Trophoblast cell (in vitro differentiated cells and primary cell): ENCODE measurements around the gene SAPCD2.

ENCODE experiments used
- DNase-seq, 2 donors: peaks; one replicate each; pipeline ENCODE4 v3.0.0-alpha.2; 2016
- H2AFZ ChIP-seq: 2 replicates; pipeline ENCODE4 v1.6.1; 2013; ENCODE audit warnings: low read length, moderate library complexity, mild to moderate bottlenecking; ENCODE audit not compliant: insufficient read depth, poor library complexity
- H2AK5ac ChIP-seq: 2 replicates; pipeline ENCODE4 v1.6.1; 2013; ENCODE audit warnings: mild to moderate bottlenecking, low read length
- H2BK120ac ChIP-seq: 2 replicates; pipeline ENCODE4 v1.6.1; 2013; ENCODE audit warnings: low read length, mild to moderate bottlenecking, moderate library complexity; ENCODE audit not compliant: insufficient read depth, poor library complexity
- H2BK12ac ChIP-seq: 2 replicates; pipeline ENCODE4 v1.6.1; 2013; ENCODE audit warnings: mild to moderate bottlenecking, low read length, moderate library complexity
- H2BK5ac ChIP-seq: 2 replicates; pipeline ENCODE4 v1.6.1; 2013; ENCODE audit warnings: low read length, low read depth, moderate library complexity, mild to moderate bottlenecking; ENCODE audit not compliant: poor library complexity
- H3K14ac ChIP-seq: 2 replicates; pipeline ENCODE4 v1.6.1; 2013; ENCODE audit warnings: mild to moderate bottlenecking, low read length
- H3K18ac ChIP-seq: 2 replicates; pipeline ENCODE4 v1.6.1; 2013; ENCODE audit warnings: mild to moderate bottlenecking, low read length
- H3K23ac ChIP-seq: 2 replicates; pipeline ENCODE4 v1.6.1; 2013; ENCODE audit warnings: low read length
- H3K27ac ChIP-seq: 2 replicates; pipeline ENCODE4 v1.5.1; 2013; ENCODE audit warnings: low read depth, mild to moderate bottlenecking, inconsistent platforms, low read length, moderate library complexity
- H3K27me3 ChIP-seq: 2 replicates; pipeline ENCODE4 v1.6.1; 2013; ENCODE audit warnings: inconsistent platforms, mild to moderate bottlenecking, low read length, moderate library complexity; ENCODE audit not compliant: insufficient read depth
- H3K36me3 ChIP-seq, 2 experiments: 1 replicate in 1 of 2; 2 replicates in 1 of 2; pipeline ENCODE4 v1.6.1; 2013; ENCODE audit warnings: low read length in 2 of 2, mild to moderate bottlenecking in 2 of 2, moderate library complexity in 1 of 2; ENCODE audit not compliant: insufficient read depth in 2 of 2, control insufficient read depth in 1 of 2
- H3K4ac ChIP-seq: 2 replicates; pipeline ENCODE4 v1.6.1; 2013; ENCODE audit warnings: low read depth, mild to moderate bottlenecking, low read length, moderate library complexity
- H3K4me1 ChIP-seq, 2 experiments: 1 replicate in 1 of 2; 2 replicates in 1 of 2; pipeline ENCODE4 v1.6.1; 2013; ENCODE audit warnings: low read length in 2 of 2, mild to moderate bottlenecking in 2 of 2, moderate library complexity in 1 of 2; ENCODE audit not compliant: insufficient read depth in 2 of 2, control insufficient read depth in 1 of 2
- H3K4me2 ChIP-seq: 2 replicates; pipeline ENCODE4 v1.6.1; 2013; ENCODE audit warnings: inconsistent platforms, mild to moderate bottlenecking, low read length, moderate library complexity
- H3K4me3 ChIP-seq: 2 replicates; pipeline ENCODE4 v1.5.1; 2013; ENCODE audit warnings: mild to moderate bottlenecking, low read depth, low read length, inconsistent platforms
- H3K79me1 ChIP-seq: one replicate; pipeline ENCODE4 v1.6.1; 2013; ENCODE audit warnings: low read length
- H3K79me2 ChIP-seq: 2 replicates; pipeline ENCODE4 v1.6.1; 2013; ENCODE audit warnings: low read length, mild to moderate bottlenecking; ENCODE audit not compliant: control insufficient read depth, insufficient read depth, poor library complexity
- H3K9ac ChIP-seq: 2 replicates; pipeline ENCODE4 v1.6.1; 2013; ENCODE audit warnings: mild to moderate bottlenecking, low read length
- H3K9me3 ChIP-seq: 2 replicates; pipeline ENCODE4 v1.6.1; 2013; ENCODE audit warnings: low read depth, mild to moderate bottlenecking, control low read depth, inconsistent platforms, low read length; ENCODE audit not compliant: insufficient read depth
- H4K12ac ChIP-seq: 2 replicates; pipeline ENCODE4 v1.6.1; 2013; ENCODE audit warnings: low read depth, mild to moderate bottlenecking, low read length, moderate library complexity
- H4K8ac ChIP-seq: 2 replicates; pipeline ENCODE4 v1.6.1; 2013; ENCODE audit warnings: low read depth, mild to moderate bottlenecking, low read length, moderate library complexity
- H4K91ac ChIP-seq: one replicate; pipeline ENCODE4 v1.6.1; 2013; ENCODE audit warnings: low read depth, mild to moderate bottlenecking, low read length, moderate library complexity
- WGBS: extraction: QIAGEN DNeasy Blood & Tissue Kit; methylation state at CpG from one replicate; pipeline ENCODE4 v1.1.7; 2013; ENCODE audit warnings: missing lambda C conversion rate; ENCODE audit not compliant: insufficient read length, insufficient coverage; ENCODE audit errors: extremely low coverage; 5-methylcytosine and 5-hydroxymethylcytosine counted together

The SAPCD2 gene

DNA sequence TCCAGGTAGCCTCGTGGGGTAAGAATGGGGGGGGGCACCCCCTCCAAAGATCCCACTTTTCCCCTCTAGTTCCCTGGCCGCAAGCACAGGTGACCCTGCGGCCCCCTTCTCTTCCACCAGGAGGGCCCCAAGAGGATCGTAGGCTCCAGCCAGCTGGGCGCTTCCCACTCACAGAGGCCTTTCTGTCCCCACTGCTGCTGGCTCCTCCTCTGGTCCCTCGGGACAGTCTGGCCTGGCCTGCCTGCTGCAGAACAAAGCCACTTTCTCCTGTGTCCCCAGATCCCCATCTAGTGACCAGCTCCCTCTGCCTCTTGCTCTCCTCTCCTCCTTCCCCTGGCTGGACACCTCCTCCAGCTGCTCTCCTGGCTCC, 534 bp upstream of the SAPCD2 start:
- H3K9me3 ChIP-seq = no peaks in the 10 kb centered on the region
- H3K4me3 ChIP-seq = no peak overlapping the region
- H3K4ac ChIP-seq = no peak overlapping the region
- H3K79me2 ChIP-seq = no peaks in the 10 kb centered on the region
- no peak overlapping the region for H2AK5ac ChIP-seq
- H3K4me1 ChIP-seq = peaks cover 10 to 18% of the 10 kb centered on the region in 2 experiments
- H3K18ac ChIP-seq = no peak overlapping the region
- peak overlapping the region; percentile 0 for H4K12ac ChIP-seq
- peak overlapping the region; percentile 82 for H3K4me2 ChIP-seq
- no peak for DNase-seq
- no peaks in the 10 kb centered on the region for H3K27me3 ChIP-seq
- H4K8ac ChIP-seq = peak overlapping the region; percentile 57
- no peak overlapping the region for H2BK5ac ChIP-seq
- no peaks in the 10 kb centered on the region for H3K36me3 ChIP-seq
- no peak overlapping the region for H2BK120ac ChIP-seq
- H3K27ac ChIP-seq = no peak overlapping the region
- no peak overlapping the region for H3K23ac ChIP-seq
- H3K79me1 ChIP-seq = peaks cover 2% of the 10 kb centered on the region
- peak overlapping the region; percentile 14 for H2BK12ac ChIP-seq
- no peak overlapping the region for H2AFZ ChIP-seq
- H3K14ac ChIP-seq = peak overlapping the region; percentile 12
- WGBS = no CpG with 5 or more reads among the region's 6 CpGs
- H3K9ac ChIP-seq = no peak overlapping the region
- peak overlapping the region; percentile 7 for H4K91ac ChIP-seq

- H3K9ac ChIP-seq = no peak overlapping the region
- peaks cover 0 to 3% of the 10 kb centered on the region in 2 experiments for H3K36me3 ChIP-seq
- H3K14ac ChIP-seq = no peak overlapping the region
- peak overlapping the region; percentile 82 for H3K4me2 ChIP-seq
- no peak overlapping the region for H2BK5ac ChIP-seq
- H4K12ac ChIP-seq = no peak overlapping the region
- WGBS = no CpG with 5 or more reads among the region's 52 CpGs
- H2BK12ac ChIP-seq = no peak overlapping the region
- peaks cover 2% of the 10 kb centered on the region for H3K79me1 ChIP-seq
- H2BK120ac ChIP-seq = no peak overlapping the region
- H3K27me3 ChIP-seq = no peaks in the 10 kb centered on the region
- no peak overlapping the region for H2AK5ac ChIP-seq
- no peak overlapping the region for H3K4ac ChIP-seq
- H3K23ac ChIP-seq = no peak overlapping the region
- no peak overlapping the region for H4K8ac ChIP-seq
- H4K91ac ChIP-seq = no peak overlapping the region
- no peak overlapping the region for H2AFZ ChIP-seq
- H3K18ac ChIP-seq = no peak overlapping the region
- no peaks in the 10 kb centered on the region for H3K79me2 ChIP-seq
- H3K9me3 ChIP-seq = peaks cover 2% of the 10 kb centered on the region
- no peak for DNase-seq
- peak overlapping the region; percentile 74 for H3K4me3 ChIP-seq
- H3K4me1 ChIP-seq = peaks cover 10 to 18% of the 10 kb centered on the region in 2 experiments
- no peak overlapping the region for H3K27ac ChIP-seq
Observed at GRCh38 chr9:137069508-137070091, 757 bp downstream of the SAPCD2 start.

- H2BK12ac ChIP-seq = no peak overlapping the region
- no peak overlapping the region for H3K18ac ChIP-seq
- H4K8ac ChIP-seq = no peak overlapping the region
- no peak overlapping the region for H4K12ac ChIP-seq
- H3K4me1 ChIP-seq = peaks cover 10 to 18% of the 10 kb centered on the region in 2 experiments
- no peak overlapping the region for H2AFZ ChIP-seq
- no peak overlapping the region for H3K9ac ChIP-seq
- no peak overlapping the region for H3K4me3 ChIP-seq
- H2BK120ac ChIP-seq = no peak overlapping the region
- H3K4me2 ChIP-seq = peak overlapping the region; percentile 82
- H3K9me3 ChIP-seq = peaks cover 2% of the 10 kb centered on the region
- H3K23ac ChIP-seq = no peak overlapping the region
- H3K79me2 ChIP-seq = no peaks in the 10 kb centered on the region
- H3K36me3 ChIP-seq = peaks cover 2 to 3% of the 10 kb centered on the region in 2 experiments
- no peak overlapping the region for H3K4ac ChIP-seq
- no peak overlapping the region for H2BK5ac ChIP-seq
- no CpG with 5 or more reads among the region's 17 CpGs for whole genome bisulfite sequencing
- peaks cover 2% of the 10 kb centered on the region for H3K79me1 ChIP-seq
- no peak overlapping the region for H3K14ac ChIP-seq
- H3K27me3 ChIP-seq = no peaks in the 10 kb centered on the region
- no peak overlapping the region for H2AK5ac ChIP-seq
- no peak overlapping the region for H3K27ac ChIP-seq
- DNase-seq = no peak
- H4K91ac ChIP-seq = no peak overlapping the region
Observed at GRCh38 chr9:137068539-137069507, 1.5 kb downstream of the SAPCD2 start.

GRCh38 chr9:137067860-137068538, 2.4 kb downstream of the SAPCD2 start:
- Histone ChIP-seq H3K9me3 (peaks cover 2% of the 10 kb centered on the region), H3K9ac (no peak overlapping the region), H3K4me2 (no peak overlapping the region), H3K4ac (no peak overlapping the region), H2BK120ac (no peak overlapping the region), H3K27me3 (no peaks in the 10 kb centered on the region), H3K36me3 (peaks cover 2 to 3% of the 10 kb centered on the region in 2 experiments), H2AK5ac (no peak overlapping the region), H3K79me1 (peaks cover 2% of the 10 kb centered on the region), H4K12ac (no peak overlapping the region), H3K79me2 (no peaks in the 10 kb centered on the region), H3K23ac (no peak overlapping the region), H2AFZ (no peak overlapping the region), H2BK12ac (no peak overlapping the region), H3K4me1 (peaks cover 10 to 18% of the 10 kb centered on the region in 2 experiments), H2BK5ac (no peak overlapping the region), H3K18ac (no peak overlapping the region), H3K27ac (no peak overlapping the region), H3K4me3 (no peak overlapping the region), H4K91ac (no peak overlapping the region), H4K8ac (no peak overlapping the region), H3K14ac (no peak overlapping the region)
- DNase-seq = peak; percentile 83 to 91
- no CpG with 5 or more reads among the region's 12 CpGs for WGBS
